Measurements from ENCODE around the gene SNAPC4.
"Not testable (repeated sequence)": the region's sequence is repeated elsewhere in the genome, so short reads cannot be mapped to it uniquely, and the experiment has no call there.

The SNAPC4 gene

GRCh38 chr9:136351868-136352267 lies 48.1 kb downstream of the SNAPC4 start:
- DNase-seq; in situ Hi-C loops (cut with HindIII; ENCODE audit: low pct_ligation_motif_present, low pct_unique_long_range_greater_than_20kb, low sequenced_read_pairs): not testable (repeated sequence)

GRCh38 chr9:136351252-136351800 lies 48.6 kb downstream of the SNAPC4 start:
- in situ Hi-C loops (cut with HindIII; ENCODE audit: low pct_ligation_motif_present, low pct_unique_long_range_greater_than_20kb, low sequenced_read_pairs) = no loop called here
- no peak for DNase-seq

Measured in ACHN (cell line).